ENCODE measurements around the gene SEC24C.
"Not testable (repeated sequence)": the region's sequence is repeated elsewhere in the genome, so short reads cannot be mapped to it uniquely, and the experiment has no call there.

Gene SEC24C

DNA sequence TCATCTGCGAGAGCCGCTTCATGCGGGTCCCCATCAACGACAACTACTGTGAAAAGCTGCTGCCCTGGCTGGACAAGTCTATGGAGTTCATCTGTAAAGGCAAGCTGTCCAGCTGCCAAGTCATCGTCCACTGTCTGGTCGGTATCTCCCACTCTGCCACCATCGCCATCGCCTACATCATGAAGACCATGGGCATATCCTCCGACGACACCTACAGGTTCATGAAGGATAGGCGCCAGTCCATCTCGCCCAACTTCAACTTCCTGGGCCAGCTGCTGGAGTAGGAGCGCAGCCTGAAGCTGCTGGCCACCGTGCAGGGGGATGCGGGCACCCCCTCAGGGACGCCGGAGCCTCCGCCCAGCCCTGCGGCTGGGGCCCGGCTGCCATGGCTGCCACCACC, 11.7 kb upstream of the SEC24C start:
- DNase-seq (ENCODE audit: low spot score): no peak

DNA sequence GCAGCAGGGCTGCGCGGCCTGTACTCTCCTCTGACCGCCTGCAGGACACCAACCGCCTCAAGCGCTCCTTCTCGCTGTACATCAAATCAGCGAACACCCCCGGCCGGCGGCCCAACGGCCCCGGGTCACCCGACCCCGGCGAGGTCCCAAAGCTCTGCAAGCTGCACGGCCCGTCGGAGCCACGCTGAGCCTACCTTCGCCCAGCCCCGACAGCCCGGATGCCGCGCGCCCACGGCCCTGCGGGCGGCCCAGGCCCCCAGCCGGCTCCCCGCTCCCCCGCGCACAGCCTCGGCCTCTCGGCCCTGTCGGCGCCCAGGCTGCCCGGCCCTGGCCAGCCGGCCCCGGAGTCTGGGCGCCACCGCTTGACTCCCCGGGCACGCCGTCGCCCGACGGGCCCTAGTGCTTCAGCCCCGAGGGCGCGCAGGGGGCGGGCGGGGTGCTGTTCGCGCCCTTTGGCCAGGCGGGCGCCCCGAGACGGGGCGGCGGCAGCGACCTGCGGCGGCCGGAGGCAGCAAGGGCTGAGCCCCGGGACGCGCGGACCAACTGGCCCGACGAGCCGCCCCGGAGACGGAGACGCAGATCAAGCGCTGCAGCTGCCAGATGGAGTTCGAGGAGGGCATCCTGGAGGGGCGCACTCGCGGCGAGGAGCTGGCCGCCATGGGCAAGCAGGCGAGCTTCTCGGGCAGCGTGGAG, 11.1 kb upstream of the SEC24C start:
- no peak for DNase-seq (ENCODE audit: low spot score)

DNA sequence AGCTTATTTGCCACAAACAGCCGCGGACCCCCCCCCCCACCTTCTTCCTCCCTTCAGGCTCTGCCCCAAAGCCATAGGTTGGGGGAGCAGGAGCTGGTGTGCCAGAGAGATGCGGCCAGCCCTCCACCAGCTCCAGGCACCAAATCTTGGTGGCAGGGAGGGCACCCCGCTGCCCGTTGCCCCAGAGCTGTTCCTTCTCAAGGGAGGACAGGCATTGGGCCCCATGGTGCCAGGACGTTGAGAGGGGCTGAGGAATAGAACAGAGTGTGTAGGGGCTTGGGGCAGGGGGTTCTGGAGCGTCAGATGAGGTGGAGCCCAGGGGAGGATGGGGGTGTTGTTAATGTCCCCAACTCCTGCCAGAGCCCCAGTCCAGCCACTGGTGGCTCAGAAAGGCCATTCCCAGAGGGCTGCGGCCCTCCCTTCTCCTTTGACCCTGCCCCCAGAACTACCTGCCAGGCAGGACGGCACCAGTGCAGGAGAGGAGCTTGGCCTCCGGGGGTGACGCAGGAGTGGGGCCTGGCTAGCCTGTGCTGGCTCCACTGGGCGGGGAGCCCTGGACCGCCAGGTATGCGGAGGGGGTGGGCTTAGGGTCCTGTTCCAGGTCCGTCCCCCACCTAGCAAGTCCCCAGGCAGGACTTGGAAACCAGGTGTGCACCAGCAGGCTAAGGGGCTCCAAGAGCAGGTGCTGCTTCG, 10.0 kb upstream of the SEC24C start:
- no peak for DNase-seq (ENCODE audit: low spot score)

DNA sequence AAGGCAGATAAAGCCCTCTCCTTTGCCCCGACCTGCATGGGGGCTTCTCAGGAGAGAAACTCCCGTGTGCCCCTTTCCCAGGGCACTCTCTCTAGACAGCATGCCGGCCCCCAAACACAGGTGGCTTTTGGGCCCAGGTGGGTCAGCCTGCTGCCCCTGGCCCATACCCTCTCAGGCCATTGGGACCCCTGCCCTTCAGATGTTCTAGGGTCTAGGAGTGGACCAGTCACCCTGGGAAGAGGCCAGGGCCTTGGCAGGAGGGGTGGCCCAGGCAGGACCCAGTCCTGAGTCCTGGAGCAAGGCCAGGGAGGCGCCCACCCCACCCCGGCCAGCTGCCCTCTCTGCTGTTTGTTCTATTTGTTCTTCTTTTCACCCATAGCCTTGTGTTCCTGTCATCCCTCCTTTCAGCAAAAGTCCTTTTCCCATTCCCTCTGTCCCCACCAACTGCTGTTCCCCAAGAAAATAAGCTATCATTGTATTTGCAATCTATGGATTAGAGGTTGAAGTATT, 9.3 kb upstream of the SEC24C start:
- no peak for DNase-seq (ENCODE audit: low spot score)

DNA sequence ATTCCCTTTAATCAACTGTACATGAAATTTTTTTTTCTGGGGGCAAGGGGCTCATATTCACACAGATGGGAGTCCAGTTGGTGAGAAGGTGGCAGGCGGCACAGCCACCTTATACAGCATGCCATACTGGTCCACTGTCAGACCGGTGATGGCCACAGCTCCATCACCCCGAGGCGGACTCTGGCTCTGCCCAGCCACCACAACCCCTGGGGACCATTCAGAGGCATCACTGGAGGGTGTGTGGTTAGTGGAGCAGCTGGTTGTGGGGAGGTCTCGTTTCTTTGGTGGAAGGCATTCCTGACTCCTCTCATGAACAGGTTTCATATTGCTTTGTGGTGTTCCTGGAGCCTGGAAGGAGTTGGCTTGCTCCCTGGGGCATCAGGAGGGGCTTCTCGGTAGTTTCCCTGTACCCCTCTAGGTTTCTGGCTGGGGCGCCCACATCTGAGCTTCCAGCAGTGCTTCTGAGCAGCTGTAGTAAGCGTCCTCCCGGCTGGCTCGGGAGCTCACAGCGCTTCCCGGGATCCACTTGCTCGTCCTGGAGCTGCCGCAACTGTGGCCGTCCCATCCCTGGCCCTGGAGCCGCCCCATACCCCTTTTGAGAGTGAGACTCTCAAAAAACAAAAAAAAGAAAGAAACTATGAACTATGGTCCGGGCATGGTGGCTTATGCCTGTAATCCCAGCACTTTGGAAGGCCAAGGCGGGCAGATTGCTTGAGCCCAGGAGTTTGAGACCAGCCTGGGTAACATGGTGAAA, 3.5 kb upstream of the SEC24C start:
- DNase-seq (ENCODE audit: low spot score): not testable (repeated sequence)

DNA sequence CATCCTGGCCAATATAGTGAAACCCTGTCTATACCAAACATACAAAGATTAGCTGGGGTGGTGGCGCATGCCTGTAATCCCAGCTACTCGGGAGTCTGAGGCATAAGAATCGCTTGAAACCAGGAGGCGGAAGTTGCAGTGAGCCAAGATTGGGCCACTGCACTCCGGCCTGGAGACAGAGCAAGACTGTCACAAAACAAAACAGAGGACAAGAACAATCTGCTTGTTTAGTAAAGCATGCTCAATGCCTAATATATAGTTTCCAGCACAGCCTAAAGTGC, 1.8 kb upstream of the SEC24C start:
- DNase-seq (ENCODE audit: low spot score): no peak

DNA sequence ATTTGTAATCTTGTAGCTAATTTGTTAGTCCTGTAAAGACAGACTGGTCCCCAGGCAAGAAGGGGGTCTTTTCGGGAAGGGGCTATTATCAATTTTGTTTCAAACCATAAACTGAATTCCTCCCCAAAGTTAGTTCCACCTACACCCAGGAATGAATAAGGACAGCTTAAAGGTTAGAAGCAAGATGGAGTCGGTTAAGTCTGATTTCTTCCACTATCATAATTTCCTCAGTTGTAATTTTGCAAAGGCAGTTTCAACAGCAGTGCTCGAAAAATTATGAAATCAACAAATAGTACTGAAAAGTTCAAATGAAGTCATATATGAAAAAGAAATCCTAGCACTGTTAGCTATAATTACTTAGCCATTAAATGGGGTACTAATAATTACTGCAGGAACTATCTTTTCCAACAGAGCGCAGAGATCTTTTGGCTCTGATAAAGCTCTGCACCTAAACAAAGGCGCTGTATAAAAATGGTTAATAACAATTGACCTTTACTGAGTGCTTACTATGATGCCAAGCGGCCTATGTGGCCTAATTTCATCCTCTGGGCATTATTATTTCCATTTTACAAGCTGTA, 756 bp upstream of the SEC24C start:
- DNase-seq (ENCODE audit: low spot score): no peak

DNA sequence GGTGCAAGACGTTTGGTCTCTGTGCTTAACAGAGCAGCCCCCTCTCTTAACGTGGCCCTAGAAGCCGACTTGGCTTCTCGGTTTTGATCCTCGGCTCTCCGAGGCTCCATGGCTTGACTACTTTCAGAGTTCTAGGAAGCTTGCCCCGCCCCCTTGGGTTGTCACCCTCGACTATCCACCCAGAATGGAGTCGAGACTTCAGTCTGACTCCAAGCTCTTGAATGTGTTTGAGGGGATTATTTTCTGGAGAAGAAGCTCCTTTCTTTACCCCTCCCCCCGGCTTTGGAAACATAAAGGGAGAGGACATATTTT, 448 bp downstream of the SEC24C start:
- peak; percentile 32 for DNase-seq (ENCODE audit: low spot score)

DNA sequence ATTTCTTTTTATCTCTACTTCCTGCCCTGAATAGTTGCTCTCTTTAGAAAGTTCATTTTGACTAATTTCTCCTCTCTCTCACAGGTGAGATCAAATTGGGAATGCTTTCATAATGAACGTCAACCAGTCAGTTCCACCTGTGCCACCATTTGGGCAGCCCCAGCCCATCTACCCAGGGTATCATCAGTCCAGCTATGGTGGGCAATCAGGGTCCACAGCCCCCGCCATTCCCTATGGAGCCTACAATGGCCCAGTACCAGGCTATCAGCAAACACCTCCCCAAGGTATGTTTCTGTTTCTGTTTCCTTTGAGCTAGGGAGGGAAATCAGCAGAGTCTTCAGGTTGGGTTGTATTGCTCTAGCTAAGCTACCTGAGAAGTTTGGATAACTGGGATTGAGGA, 2.5 kb downstream of the SEC24C start:
- no peak for DNase-seq (ENCODE audit: low spot score)

DNA sequence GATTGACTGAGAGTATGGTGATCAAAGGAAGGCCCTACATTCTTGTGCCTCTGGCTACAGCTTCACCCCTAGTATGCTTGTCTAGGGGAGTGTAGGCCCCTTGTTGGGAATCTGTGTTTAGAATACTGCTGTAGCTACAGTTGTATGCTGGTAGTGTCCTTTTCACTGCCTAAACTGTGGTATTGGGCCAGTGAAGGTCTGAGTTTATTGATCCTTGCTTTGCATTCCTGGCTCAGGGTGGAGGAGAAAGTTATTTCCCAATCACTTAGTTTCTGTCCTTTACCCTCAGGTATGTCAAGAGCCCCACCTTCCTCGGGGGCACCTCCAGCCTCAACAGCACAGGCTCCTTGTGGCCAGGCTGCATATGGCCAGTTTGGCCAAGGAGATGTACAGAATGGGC, 6.6 kb downstream of the SEC24C start:
- DNase-seq (ENCODE audit: low spot score): no peak

DNA sequence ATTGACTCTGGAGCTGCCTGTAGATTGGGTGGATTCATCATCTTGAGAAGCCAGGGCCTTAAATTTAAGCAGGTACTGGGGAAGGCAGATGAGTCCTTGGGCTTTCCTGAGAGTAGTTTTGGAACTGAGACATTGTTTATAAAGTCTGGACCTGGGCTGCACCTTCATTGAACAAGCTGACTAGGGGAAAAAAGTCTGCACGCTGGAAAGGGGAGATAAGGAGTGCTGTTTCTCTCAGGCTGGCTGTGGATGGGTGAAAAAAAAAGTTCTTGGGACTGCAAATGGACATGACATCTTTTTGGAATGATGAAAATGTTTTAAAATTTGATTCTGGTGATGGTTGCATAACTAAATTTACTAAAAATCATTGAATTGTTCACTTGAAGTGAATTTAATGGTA, 12.0 kb downstream of the SEC24C start:
- DNase-seq (ENCODE audit: low spot score): no peak

DNA sequence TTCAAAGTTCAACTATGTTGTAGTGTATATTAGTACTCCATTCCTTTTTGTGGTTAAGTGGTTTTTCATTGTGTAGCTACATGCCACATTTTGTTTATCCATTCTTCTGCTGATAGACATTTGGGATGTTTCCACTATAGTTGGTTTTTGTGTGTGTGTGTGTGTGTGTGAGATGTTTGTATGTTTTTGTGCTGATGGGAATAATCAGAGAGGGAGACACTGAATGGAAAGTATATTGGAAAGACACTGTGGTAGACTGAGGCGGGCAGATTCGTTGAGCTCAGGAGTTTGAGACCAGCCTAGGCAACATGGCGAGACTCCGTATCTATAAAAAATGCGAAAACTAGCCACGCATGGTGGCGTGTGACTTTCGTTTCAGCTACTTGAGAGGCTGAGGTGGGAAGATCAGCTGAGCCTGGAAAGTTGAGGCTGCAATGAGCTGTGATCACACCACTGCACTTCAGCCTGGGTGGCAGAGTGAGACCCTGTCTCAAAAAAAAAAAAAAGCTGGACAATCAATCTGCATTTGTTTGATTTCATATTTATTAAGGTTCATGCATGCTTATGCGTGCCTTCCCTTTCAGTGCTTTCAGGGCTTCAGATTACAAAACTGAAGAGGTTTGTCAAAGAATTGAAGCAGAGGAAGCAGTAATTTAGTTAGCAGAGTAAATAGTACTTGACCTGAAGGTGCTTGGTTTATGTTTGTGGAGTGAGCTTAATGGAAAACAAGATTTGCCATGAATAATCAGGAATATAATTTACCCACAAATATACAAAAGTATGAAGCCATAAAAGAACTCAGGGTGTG, 14.7 kb downstream of the SEC24C start:
- no peak for DNase-seq (ENCODE audit: low spot score)

DNA sequence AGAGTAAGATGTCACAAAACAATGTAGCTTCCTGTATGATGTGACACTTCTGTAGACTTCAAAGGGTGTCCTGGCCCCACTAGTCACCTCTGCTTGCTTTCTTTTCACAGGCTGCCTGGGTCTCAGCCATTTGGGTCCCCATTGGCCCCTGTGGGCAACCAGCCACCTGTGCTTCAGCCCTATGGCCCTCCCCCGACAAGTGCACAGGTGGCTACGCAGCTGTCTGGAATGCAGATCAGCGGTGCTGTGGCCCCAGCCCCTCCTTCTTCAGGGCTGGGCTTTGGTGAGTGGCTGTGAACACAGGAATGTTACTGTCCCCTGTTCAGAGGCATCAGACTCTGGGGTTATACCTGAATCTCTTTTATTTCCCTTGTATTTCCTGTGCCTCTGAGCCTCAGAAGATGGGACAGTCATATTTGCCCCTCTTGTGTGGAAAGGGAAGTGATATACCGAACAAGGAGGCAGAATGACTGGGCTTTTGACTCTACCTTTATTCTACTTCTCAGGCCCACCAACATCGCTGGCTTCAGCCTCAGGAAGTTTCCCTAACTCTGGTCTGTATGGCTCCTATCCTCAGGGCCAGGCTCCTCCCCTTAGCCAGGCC, 15.4 kb downstream of the SEC24C start:
- DNase-seq (ENCODE audit: low spot score): no peak

DNA sequence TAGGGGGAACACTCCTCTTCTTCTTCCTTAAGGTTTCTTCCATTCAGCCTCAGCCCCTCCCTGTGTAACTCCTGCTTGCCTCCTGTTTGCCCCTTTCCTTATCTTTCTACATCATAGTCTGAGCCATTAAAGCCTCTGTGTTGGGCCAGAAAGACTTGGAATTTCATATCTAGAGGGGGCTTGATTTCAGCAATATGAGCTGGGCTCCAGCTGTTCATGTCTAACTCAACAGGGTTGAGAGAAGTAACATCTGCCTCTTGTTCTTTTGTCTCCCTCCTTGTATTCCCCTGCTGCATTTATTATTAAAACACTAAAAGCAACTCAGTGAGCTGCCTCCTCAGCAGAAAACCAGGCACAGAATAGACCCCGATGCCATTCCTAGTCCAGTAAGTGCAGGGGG, 17.6 kb downstream of the SEC24C start:
- no peak for DNase-seq (ENCODE audit: low spot score)

DNA sequence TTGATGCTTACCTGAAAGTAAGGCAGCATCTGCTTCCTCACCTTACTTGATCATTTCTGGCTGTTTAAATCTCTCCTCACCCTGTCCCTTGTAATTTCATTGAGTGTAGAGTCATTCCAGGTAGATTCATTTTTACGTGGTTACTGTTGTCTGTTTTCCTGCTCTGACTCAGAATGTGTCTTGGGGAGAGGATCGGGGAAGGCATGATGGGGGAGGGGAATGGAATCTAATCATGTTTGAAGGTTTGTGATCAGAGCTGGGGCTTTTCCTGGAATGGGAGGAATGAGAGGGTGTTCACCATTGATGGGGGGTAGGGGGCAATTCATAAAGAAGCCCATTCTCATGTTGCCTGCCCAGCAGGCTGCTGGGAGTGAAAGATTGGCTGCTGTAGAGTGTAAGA, 18.7 kb downstream of the SEC24C start:
- DNase-seq (ENCODE audit: low spot score): no peak

DNA sequence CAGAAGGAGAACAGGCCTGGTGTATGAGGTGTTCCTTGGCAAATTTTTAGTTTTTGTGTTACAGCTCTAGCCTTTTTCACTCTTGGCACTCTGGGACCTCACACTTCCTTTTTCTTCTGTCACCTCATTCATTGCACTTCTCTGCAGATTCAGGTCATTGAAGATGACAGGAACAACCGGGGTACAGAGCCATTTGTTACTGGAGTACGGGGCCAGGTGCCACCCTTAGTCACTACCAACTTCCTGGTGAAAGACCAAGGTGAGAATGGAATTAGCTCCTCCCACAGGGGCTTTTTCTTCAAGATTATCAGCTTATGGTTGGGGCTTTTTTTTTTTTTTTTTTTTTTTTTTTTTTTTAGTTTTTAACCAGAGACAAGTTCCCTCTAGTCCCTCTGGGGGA, 19.2 kb downstream of the SEC24C start:
- no peak for DNase-seq (ENCODE audit: low spot score)

DNA sequence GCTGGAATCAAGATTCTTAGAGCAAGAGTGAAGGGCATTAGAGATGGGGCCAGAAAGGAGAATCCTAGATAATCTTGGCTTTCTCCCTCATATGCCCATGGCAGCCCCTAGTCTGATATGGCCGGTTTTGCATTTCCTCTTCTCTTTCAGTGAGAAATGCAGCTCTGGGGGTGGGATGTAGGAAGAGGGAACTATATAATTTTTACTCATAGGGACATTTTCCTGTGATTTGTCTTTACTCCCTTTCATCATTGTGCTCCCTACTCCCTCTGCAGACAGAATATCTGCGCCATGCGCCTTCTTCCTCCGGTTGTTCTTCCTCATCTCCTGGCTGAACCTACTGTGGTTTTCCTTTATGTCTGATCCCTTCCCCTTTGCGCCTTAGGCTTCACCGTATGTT, 20.9 kb downstream of the SEC24C start:
- no peak for DNase-seq (ENCODE audit: low spot score)

DNA sequence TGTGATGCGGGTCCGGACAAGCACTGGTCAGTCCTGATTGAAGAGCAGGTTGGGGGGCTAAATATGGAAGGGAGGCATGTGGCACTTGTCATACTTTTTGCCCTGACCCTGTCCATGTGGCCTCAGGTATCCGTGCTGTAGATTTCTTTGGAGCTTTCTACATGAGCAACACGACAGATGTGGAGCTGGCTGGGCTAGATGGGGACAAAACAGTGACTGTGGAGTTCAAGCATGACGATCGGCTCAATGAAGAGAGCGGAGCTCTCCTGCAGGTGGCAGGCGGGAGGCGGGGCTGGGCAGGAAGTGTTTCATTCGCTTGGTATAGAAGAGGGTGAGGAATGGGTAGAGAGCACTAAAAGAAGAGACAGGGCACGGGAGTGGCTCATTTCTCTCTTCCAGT, 24.7 kb downstream of the SEC24C start:
- DNase-seq (ENCODE audit: low spot score): no peak

DNA sequence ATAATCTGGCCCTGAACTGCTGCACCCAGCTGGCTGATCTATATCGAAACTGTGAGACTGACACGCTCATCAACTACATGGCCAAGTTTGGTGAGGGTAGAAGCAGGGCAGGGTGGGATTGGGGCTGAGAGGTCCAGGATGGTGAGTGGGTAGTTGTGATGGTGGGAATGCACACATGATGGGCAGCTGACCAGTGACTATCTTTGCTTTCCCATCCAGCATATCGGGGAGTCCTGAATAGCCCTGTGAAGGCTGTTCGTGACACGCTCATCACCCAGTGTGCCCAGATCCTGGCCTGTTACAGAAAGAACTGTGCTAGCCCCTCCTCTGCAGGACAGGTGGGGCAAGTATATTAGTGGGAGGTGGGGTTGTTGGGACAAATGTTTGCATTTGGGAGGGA, 25.2 kb downstream of the SEC24C start:
- no peak for DNase-seq (ENCODE audit: low spot score)

DNA sequence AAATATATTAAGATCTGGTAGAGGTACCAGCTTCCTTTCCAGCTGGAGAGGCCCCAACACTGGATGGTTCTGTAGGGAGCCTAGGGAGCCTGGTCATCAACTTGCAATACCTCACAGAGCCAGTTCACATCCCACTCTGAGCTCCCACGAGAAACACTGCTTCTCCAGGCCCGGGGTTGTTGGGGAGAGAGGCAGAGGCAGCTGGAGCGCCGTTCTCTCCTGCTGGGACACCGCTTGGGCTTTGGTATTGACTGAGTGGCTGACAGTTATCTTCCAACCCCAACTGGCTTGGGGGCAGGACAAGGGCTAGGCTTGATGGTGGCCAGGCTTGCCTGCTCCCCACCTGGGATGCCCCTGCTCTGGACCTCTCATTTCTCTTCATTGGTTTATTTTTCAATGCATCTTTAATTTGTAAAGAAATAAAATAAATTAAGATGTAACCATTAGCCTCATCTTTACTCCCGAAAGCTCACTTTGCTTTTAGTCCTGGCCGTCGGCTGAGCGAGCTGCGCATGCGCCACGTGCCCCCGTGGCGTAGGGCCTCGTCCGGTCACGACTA, 27.6 kb downstream of the SEC24C start:
- DNase-seq (ENCODE audit: low spot score): peak; percentile 63

DNA sequence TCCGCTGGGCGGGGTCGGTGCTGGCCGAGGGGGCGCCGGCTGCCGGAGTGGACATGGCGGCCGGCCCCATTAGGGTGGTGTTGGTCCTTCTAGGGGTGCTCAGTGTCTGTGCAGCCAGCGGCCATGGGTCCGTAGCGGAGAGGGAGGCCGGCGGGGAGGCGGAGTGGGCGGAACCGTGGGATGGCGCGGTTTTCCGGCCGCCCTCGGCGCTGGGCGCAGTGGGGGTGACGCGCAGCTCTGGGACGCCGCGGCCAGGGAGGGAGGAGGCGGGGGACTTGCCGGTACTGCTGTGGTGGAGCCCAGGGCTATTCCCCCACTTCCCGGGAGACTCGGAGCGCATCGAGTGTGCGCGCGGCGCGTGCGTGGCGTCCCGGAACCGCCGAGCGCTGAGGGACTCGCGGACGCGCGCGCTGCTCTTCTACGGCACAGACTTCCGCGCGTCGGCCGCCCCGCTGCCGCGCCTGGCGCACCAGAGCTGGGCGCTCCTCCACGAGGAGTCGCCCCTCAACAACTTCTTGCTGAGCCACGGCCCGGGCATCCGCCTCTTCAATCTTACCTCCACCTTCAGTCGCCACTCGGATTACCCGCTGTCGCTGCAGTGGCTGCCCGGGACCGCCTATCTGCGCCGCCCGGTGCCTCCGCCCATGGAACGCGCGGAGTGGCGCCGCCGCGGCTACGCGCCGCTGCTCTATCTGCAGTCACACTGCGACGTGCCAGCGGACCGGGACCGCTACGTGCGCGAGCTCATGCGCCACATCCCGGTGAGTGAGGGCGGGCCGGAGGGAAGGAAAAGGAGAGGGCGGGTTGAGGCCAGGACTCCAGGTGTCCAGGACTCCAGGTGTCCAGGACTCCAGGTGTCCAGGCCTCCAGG, 28.3 kb downstream of the SEC24C start:
- DNase-seq (ENCODE audit: low spot score): peak; percentile 43

All from HuH-7 (cell line).